ENCODE measurements around the gene EMP3. TPM values are rescaled to one million over a fixed set of nuclear protein-coding genes. Genes with fewer than 3 reads are reported as not detected.
"Not testable (repeated sequence)": the region's sequence is repeated elsewhere in the genome, so short reads cannot be mapped to it uniquely, and the experiment has no call there.

The EMP3 gene
- total and polyA plus RNA-seq, 2 experiments from 2014 or later: 6.0 to 25.1 TPM

DNA sequence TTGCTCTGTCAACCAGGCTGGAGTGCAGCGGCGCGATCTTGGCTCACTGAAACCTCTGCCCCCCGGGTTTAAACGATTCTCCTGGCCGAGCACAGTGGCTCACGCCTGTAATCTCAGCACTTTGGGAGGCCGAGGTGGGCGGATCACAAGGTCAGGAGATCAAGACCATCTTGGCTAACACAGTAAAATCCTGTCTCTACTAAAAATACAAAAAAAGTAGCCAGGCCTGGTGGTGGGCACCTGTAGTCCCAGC, 7.7 kb upstream of the EMP3 start:
- not testable (repeated sequence) for ATAC-seq; H3K27me3 Mint-ChIP-seq (ENCODE audit: insufficient read depth, low read depth, poor library complexity); H3K79me2 ChIP-seq (replicated peaks; ENCODE audit: insufficient read depth); H3K4me2 ChIP-seq; H2AFZ ChIP-seq; H3K36me3 Mint-ChIP-seq (ENCODE audit: low read depth); DNase-seq (ENCODE audit: low spot score); H3K36me3 ChIP-seq (ENCODE audit: insufficient read depth); H3K9me3 Mint-ChIP-seq; H3K4me3 Mint-ChIP-seq; H3K27ac ChIP-seq (ENCODE audit: low read depth); H4K20me1 ChIP-seq (replicated peaks; ENCODE audit: insufficient read depth); H3K27ac Mint-ChIP-seq; H3K9me2 ChIP-seq (ENCODE audit: insufficient read depth); H3K4me3 ChIP-seq; H3K27me3 ChIP-seq (ENCODE audit: insufficient read depth)
- Histone ChIP-seq H3F3A (replicated peaks; ENCODE audit: low read depth) (0 out of 2 replicates have a peak, but pooled peaks cover 10% of the 10 kb centered on the region), H3K4me1 (ENCODE audit: insufficient read depth) (peaks cover 12% of the 10 kb centered on the region)
- H3K4me1 Mint-ChIP-seq: peaks cover 16% of the 10 kb centered on the region

DNA sequence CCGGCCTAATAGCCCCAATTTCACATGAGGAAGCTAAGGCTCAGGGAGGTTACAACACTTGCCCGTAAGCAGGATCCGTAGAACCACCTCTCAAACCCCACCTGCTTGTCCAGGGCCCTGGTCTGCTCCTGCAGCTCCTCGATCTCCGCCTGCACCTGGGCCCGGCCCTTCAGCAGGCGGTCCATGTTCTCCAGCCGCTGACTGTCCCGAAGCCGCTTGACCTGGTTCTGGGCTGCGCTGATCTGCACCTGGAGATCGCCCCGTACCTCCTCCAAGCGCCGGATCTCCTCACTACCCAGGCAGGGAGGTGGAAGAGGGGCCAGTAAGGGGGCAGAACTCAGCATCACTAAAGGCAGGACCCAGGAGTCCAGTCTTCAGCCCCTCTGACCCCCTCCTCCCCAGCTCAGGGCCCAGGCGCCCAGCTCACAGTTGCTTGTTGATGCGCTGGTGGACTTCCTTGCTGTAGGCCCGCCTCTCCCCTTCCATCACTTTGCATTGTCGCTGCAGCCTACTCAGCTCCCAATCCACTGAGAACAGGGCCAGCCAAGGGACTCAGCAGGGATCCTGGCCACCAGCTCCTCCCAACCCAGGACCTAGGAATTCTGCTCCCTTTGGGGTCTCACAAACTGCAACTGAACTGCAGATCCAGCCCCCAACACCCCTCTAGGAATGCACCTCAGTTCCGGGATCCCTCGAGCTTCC, 6.9 kb upstream of the EMP3 start:
- Mint-ChIP-seq H3K36me3 (ENCODE audit: low read depth) (no peaks in the 10 kb centered on the region; the same call in 2 of the 3 replicates), H3K4me3 (no peak overlapping the region), H3K27ac (no peak overlapping the region), H3K4me1 (peaks cover 19% of the 10 kb centered on the region), H3K27me3 (ENCODE audit: insufficient read depth, low read depth, poor library complexity) (peaks cover 10% of the 10 kb centered on the region), H3K9me3 (no peaks in the 10 kb centered on the region)
- H3K4me3 ChIP-seq: no peak overlapping the region
- H3K79me2 ChIP-seq (replicated peaks; ENCODE audit: insufficient read depth): no peaks in the 10 kb centered on the region
- peak overlapping the region; percentile 43; the same call in 1 of the 2 replicates for H2AFZ ChIP-seq
- DNase-seq (ENCODE audit: low spot score): no peak
- 0 out of 2 replicates have a peak, but pooled peaks cover 11% of the 10 kb centered on the region for H3F3A ChIP-seq (replicated peaks; ENCODE audit: low read depth)
- peaks cover 12% of the 10 kb centered on the region for H3K4me1 ChIP-seq (ENCODE audit: insufficient read depth)
- no peaks in the 10 kb centered on the region for H3K9me2 ChIP-seq (ENCODE audit: insufficient read depth)
- TF ChIP-seq POLR2AphosphoS5 (IDR thresholded peaks at IDR 0.05; ENCODE audit: low read depth) (no peak), EZH2 (IDR thresholded peaks at IDR 0.05; ENCODE audit: low read depth, unreplicated experiment) (no peak)
- no peaks in the 10 kb centered on the region for H4K20me1 ChIP-seq (replicated peaks; ENCODE audit: insufficient read depth)
- no peak overlapping the region for H3K4me2 ChIP-seq
- no peak overlapping the region for H3K27ac ChIP-seq (ENCODE audit: low read depth)
- H3K27me3 ChIP-seq (ENCODE audit: insufficient read depth): peaks cover 8% of the 10 kb centered on the region; the same call in 1 of the 2 replicates
- no peaks in the 10 kb centered on the region for H3K36me3 ChIP-seq (ENCODE audit: insufficient read depth)
- ATAC-seq: no peak

DNA sequence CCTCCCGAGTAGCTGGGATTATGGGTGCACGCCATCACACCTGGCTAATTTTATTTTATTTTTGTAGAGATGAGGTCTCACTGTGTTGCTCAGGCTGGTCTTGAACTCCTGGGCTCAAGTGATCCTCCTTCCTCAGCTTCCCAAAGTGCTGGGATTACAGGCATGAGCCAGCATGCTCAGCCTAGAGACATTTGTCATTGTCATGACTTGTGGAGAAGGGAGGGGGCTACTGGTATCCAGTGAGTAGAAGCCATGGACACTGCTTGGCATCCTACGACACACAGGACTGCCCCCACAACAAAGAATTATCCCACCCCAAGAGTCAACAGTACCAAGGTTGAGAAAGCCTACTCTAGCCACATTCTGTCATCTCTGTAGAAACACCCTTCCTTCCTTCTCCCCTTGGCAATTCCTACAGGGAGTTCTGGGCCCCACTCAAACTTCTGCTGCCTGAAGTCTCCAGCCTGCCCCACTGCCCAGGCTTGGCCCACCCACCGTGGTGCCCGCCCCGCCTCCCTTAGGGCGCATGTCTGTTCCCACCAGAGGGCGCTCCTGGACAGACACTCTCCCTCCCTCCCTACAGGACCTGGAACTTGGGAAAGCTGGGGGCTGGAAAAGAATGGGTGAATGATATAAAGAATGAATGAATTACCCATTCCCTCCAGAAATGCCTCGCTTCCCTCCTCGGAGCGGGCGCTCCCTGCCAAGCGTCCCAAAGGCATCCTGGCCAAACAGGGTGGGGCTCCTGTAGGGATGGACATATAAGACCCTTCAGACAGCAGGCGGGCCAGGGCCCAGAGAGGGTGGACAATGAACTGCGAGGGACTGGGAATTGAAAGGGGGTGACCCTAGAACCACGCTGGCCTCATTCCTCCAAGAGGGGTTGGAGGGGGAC, 5.5 kb upstream of the EMP3 start:
- H3K4me2 ChIP-seq: peak overlapping the region; percentile 95

More for the DNA sequence above, 5.5 kb upstream of the EMP3 start:
- H3K4me1 Mint-ChIP-seq: peaks cover 24% of the 10 kb centered on the region
- Histone ChIP-seq H3K79me2 (replicated peaks; ENCODE audit: insufficient read depth) (no peaks in the 10 kb centered on the region), H3F3A (replicated peaks; ENCODE audit: low read depth) (0 out of 2 replicates have a peak, but pooled peaks cover 11% of the 10 kb centered on the region), H3K9me2 (ENCODE audit: insufficient read depth) (no peaks in the 10 kb centered on the region), H3K36me3 (ENCODE audit: insufficient read depth) (no peaks in the 10 kb centered on the region), H2AFZ (peak overlapping the region; percentile 97), H3K4me1 (ENCODE audit: insufficient read depth) (peaks cover 14% of the 10 kb centered on the region), H3K4me3 (peak overlapping the region; percentile 65), H3K27ac (ENCODE audit: low read depth) (peak overlapping the region; percentile 89), H4K20me1 (replicated peaks; ENCODE audit: insufficient read depth) (no peaks in the 10 kb centered on the region), H3K27me3 (ENCODE audit: insufficient read depth) (peaks cover 11% of the 10 kb centered on the region)
- peak overlapping the region; percentile 98; the same call in 1 of the 2 replicates for H3K27ac Mint-ChIP-seq
- peaks cover 16% of the 10 kb centered on the region for H3K27me3 Mint-ChIP-seq (ENCODE audit: insufficient read depth, low read depth, poor library complexity)
- ATAC-seq (peak; percentile 65), DNase-seq (ENCODE audit: low spot score) (peak; percentile 95)
- peak overlapping the region; percentile 92 for H3K4me3 Mint-ChIP-seq
- H3K36me3 Mint-ChIP-seq (ENCODE audit: low read depth): no peaks in the 10 kb centered on the region; the same call in 2 of the 3 replicates
- TF ChIP-seq NANOG (IDR thresholded peaks at IDR 0.05; ENCODE audit: borderline replicate concordance) (no peak), EZH2 (IDR thresholded peaks at IDR 0.05; ENCODE audit: low read depth, unreplicated experiment) (no peak), POLR2AphosphoS5 (IDR thresholded peaks at IDR 0.05; ENCODE audit: low read depth) (no peak), JUNB (IDR thresholded peaks at IDR 0.05; ENCODE audit: unreplicated experiment) (no peak), EZH2phosphoT487 (IDR thresholded peaks at IDR 0.05; ENCODE audit: unreplicated experiment) (no peak)
- TF ChIP-seq, protein P1, sequence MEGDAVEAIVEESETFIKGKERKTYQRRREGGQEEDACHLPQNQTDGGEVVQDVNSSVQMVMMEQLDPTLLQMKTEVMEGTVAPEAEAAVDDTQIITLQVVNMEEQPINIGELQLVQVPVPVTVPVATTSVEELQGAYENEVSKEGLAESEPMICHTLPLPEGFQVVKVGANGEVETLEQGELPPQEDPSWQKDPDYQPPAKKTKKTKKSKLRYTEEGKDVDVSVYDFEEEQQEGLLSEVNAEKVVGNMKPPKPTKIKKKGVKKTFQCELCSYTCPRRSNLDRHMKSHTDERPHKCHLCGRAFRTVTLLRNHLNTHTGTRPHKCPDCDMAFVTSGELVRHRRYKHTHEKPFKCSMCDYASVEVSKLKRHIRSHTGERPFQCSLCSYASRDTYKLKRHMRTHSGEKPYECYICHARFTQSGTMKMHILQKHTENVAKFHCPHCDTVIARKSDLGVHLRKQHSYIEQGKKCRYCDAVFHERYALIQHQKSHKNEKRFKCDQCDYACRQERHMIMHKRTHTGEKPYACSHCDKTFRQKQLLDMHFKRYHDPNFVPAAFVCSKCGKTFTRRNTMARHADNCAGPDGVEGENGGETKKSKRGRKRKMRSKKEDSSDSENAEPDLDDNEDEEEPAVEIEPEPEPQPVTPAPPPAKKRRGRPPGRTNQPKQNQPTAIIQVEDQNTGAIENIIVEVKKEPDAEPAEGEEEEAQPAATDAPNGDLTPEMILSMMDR (conservative IDR thresholded peaks at IDR 0.05; ENCODE audit: low read depth in 2 of 2): peak; percentile 94 to 95
- no peaks in the 10 kb centered on the region for H3K9me3 Mint-ChIP-seq

Data from GM23338 (cell line).